Stimulated activated CD8-positive, alpha-beta memory T cell treated with anti-CD3 and anti-CD28 coated beads, Interleukin-4, amount 100 ng/mL, for 4 hours (primary cell): ENCODE measurements around the gene GADD45A.

Source experiments
- DNase-seq, 2 donors: peaks; one replicate each; pipeline ENCODE4 v3.0.0-alpha.2; 2020; ENCODE audit warnings: low read depth in 2 of 2, low spot score in 1 of 2

GADD45A gene

GRCh38 chr1:67666636-67667035, 18.4 kb upstream of the GADD45A start:
- DNase-seq = no peak

GRCh38 chr1:67668660-67669059, 16.3 kb upstream of the GADD45A start:
- DNase-seq = no peak

GRCh38 chr1:67672260-67672803, 12.7 kb upstream of the GADD45A start:
- DNase-seq = no peak

GRCh38 chr1:67673468-67674201, 11.4 kb upstream of the GADD45A start:
- DNase-seq = no peak

GRCh38 chr1:67674260-67675011, 10.6 kb upstream of the GADD45A start:
- DNase-seq = no peak

GRCh38 chr1:67675800-67676199, 9.2 kb upstream of the GADD45A start:
- no peak for DNase-seq

- DNase-seq = no peak
These were observed 8.7 kb upstream of the GADD45A start for GRCh38 chr1:67676287-67676686.

GRCh38 chr1:67676946-67677345, 8.1 kb upstream of the GADD45A start:
- DNase-seq = no peak

- no peak for DNase-seq
These were observed 7.6 kb upstream of the GADD45A start for GRCh38 chr1:67677408-67677807.

GRCh38 chr1:67677930-67678329, 7.1 kb upstream of the GADD45A start:
- no peak for DNase-seq

- no peak for DNase-seq
These were observed 5.3 kb upstream of the GADD45A start for GRCh38 chr1:67679691-67680090.

GRCh38 chr1:67680486-67680885, 4.5 kb upstream of the GADD45A start:
- no peak for DNase-seq

- DNase-seq = no peak
These were observed 2.3 kb upstream of the GADD45A start for GRCh38 chr1:67682659-67683197.

GRCh38 chr1:67683316-67683715, 1.7 kb upstream of the GADD45A start:
- DNase-seq = no peak

GRCh38 chr1:67683766-67684525, 1.1 kb upstream of the GADD45A start:
- peak in 1 of 2 donors; percentile 25 for DNase-seq

GRCh38 chr1:67684526-67685066, 405 bp upstream of the GADD45A start:
- no peak for DNase-seq

GRCh38 chr1:67685558-67686266, 711 bp downstream of the GADD45A start:
- peak; percentile 25 to 54 for DNase-seq

- DNase-seq = peak in 1 of 2 donors; percentile 14
These were observed 1.5 kb downstream of the GADD45A start for GRCh38 chr1:67686267-67687197.

- DNase-seq = no peak
These were observed 2.2 kb downstream of the GADD45A start for GRCh38 chr1:67687198-67687545.
